IPS DF 6.9 (cell line): ENCODE measurements around the gene RPS2.

Source experiments
- DNase-seq: peaks from one replicate; pipeline ENCODE4 v3.0.0-alpha.2; 2013; ENCODE audit warnings: low read depth, low spot score
- H3K27ac ChIP-seq: one replicate; pipeline ENCODE4 v1.5.1; 2013; ENCODE audit warnings: low read length, control low read depth
- H3K27me3 ChIP-seq: 2 replicates; pipeline ENCODE4 v1.6.1; 2013; ENCODE audit warnings: mild to moderate bottlenecking, low read length; ENCODE audit not compliant: control insufficient read depth, insufficient read depth
- H3K36me3 ChIP-seq: 2 replicates; pipeline ENCODE4 v1.6.1; 2013; ENCODE audit warnings: low read length; ENCODE audit not compliant: control insufficient read depth, insufficient read depth
- H3K4me1 ChIP-seq: 2 replicates; pipeline ENCODE4 v1.6.1; 2013; ENCODE audit warnings: low read length; ENCODE audit not compliant: control insufficient read depth, insufficient read depth
- H3K4me3 ChIP-seq: 2 replicates; pipeline ENCODE4 v1.5.1; 2013; ENCODE audit warnings: mild to moderate bottlenecking, low read length
- H3K9me3 ChIP-seq: 2 replicates; pipeline ENCODE4 v1.6.1; 2013; ENCODE audit warnings: low read length, inconsistent platforms; ENCODE audit not compliant: control insufficient read depth, insufficient read depth
- WGBS: extraction: QIAGEN DNeasy Blood & Tissue Kit; methylation state at CpG from one replicate; pipeline ENCODE4 v1.1.7; 2013; ENCODE audit warnings: mixed read lengths, missing lambda C conversion rate; ENCODE audit not compliant: insufficient read length, insufficient coverage; 5-methylcytosine and 5-hydroxymethylcytosine counted together

The RPS2 gene

DNA sequence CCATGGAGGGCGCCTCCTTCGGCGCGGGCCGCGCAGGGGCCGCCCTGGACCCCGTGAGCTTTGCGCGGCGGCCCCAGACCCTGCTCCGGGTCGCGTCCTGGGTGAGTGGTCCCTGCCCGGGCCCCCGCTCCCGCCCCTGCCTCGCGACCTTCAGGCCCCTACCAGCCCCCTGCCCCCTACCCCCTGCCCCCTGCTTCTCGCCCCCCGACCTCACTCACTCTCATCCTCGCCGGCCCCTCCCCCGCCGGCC lies 25.4 kb upstream of the RPS2 start:
- Histone ChIP-seq H3K36me3 (peaks cover 9% of the 10 kb centered on the region), H3K27ac (no peak overlapping the region), H3K4me3 (peak overlapping the region; percentile 63), H3K9me3 (no peaks in the 10 kb centered on the region), H3K4me1 (peaks cover 9% of the 10 kb centered on the region), H3K27me3 (peaks cover 2% of the 10 kb centered on the region; the same call in 1 of the 2 replicates)
- DNase-seq = no peak
- WGBS = no CpG with 5 or more reads among the region's 25 CpGs

DNA sequence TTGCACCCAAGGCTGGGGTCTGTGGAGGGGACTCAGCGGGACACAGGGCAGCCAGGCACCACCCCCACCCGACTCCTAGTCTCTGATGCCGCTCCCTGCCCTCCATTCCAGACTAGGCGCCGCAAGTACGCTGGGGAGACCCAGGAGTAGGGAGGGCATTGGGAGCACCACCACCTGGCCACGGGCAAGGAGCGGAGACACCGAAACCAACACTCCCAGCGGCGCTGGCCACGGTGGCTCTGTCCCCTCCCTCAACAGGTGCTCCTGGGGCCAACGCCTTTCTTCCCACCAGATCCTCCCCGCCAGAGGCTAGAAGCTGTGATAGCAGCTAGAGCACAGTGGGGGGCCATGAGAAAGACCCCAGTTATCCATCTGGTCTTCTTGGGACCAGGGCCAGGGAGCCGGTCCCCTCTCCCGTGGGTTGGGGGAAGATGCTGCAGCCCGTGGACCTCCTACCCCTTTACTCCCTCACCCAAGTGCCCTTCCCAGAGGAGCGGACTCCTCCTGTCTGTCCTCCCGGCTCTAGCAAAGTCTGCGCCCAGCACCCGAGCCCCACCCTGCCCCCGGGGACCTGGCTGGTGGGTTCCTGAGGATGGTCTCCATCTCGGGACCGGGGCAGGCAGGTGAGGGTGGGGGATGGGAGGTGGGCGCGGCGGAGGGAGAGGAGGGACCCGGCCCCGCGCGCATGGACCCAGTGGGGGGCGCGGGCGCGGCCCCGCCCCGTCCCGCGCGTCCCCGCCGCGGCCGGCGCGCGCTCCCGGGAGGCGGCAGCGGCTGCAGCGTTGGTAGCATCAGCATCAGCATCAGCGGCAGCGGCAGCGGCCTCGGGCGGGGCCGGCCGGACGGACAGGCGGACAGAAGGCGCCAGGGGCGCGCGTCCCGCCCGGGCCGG lies 24.8 kb upstream of the RPS2 start, which contains the start of gene SYNGR3:
TSS of gene SYNGR3 (plus strand) at position 762 of the 892 bp plus-strand sequence. CDS start 133 bp downstream, outside the sequence.
- Histone ChIP-seq H3K4me1 (peaks cover 9% of the 10 kb centered on the region), H3K9me3 (no peaks in the 10 kb centered on the region), H3K36me3 (peaks cover 9% of the 10 kb centered on the region), H3K27me3 (peaks cover 2% of the 10 kb centered on the region; the same call in 1 of the 2 replicates), H3K4me3 (peak within 1 kb of the TSS; percentile 63), H3K27ac (no peak within 1 kb of the TSS)
- no peak for DNase-seq
- no CpG with 5 or more reads among the region's 67 CpGs for WGBS

DNA sequence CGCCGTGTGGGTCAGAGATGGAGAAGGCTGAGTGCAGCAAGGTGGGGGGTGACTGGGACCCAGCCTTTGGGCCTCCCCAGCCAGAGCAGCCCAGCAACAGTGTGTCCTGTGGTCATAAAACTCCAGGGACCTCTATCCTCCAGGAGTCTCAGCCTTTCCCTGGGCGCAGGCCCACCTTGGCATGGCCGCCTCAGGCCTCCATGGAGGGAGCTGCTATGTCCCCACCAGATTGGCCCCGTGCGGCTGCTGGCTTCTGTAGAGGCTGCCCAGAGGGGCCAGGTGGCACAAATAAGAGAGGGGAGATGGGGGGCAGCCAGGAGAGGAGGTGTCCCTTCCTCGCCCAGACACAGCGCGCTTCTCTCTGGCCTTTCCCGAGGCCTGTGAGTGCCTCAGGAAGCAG lies 22.6 kb upstream of the RPS2 start:
- Histone ChIP-seq H3K9me3 (no peaks in the 10 kb centered on the region), H3K4me1 (peaks cover 9% of the 10 kb centered on the region), H3K36me3 (peaks cover 9% of the 10 kb centered on the region), H3K27ac (no peak overlapping the region), H3K27me3 (peaks cover 6% of the 10 kb centered on the region; the same call in 1 of the 2 replicates), H3K4me3 (no peak overlapping the region)
- WGBS = no CpG with 5 or more reads among the region's 10 CpGs
- no peak for DNase-seq

DNA sequence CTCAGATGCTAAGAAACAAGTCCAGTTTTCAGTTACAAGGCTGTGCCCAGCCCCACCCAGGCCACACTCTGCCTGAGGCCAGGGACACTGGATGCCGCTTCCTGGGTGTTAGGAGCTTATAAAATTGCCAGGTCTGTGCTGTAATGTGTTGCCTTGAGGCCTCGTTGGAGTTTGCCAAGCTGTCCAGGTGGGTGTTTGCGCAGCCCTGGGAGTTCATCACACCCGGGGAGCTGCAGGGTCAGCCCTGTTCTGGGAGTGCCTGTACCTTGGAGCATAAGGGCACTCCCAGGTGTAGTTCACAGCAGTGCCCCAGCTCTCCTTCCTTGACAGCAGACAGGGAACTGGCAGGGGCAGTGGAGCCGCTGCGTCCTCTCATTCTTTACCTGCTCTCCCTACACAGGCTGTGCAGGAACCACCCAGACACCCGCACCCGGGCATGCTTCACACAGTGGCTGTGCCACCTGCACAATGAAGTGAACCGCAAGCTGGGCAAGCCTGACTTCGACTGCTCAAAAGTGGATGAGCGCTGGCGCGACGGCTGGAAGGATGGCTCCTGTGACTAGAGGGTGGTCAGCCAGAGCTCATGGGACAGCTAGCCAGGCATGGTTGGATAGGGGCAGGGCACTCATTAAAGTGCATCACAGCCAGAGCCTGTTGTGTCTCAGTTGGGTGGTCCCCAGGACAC lies 21.0 kb upstream of the RPS2 start:
- peaks cover 9% of the 10 kb centered on the region for H3K36me3 ChIP-seq
- WGBS = no CpG with 5 or more reads among the region's 14 CpGs
- H3K27ac ChIP-seq = no peak overlapping the region
- no peak overlapping the region for H3K4me3 ChIP-seq
- H3K4me1 ChIP-seq = peaks cover 6% of the 10 kb centered on the region; the same call in 1 of the 2 replicates
- DNase-seq = no peak
- peaks cover 10% of the 10 kb centered on the region; the same call in 1 of the 2 replicates for H3K27me3 ChIP-seq
- H3K9me3 ChIP-seq = no peaks in the 10 kb centered on the region

DNA sequence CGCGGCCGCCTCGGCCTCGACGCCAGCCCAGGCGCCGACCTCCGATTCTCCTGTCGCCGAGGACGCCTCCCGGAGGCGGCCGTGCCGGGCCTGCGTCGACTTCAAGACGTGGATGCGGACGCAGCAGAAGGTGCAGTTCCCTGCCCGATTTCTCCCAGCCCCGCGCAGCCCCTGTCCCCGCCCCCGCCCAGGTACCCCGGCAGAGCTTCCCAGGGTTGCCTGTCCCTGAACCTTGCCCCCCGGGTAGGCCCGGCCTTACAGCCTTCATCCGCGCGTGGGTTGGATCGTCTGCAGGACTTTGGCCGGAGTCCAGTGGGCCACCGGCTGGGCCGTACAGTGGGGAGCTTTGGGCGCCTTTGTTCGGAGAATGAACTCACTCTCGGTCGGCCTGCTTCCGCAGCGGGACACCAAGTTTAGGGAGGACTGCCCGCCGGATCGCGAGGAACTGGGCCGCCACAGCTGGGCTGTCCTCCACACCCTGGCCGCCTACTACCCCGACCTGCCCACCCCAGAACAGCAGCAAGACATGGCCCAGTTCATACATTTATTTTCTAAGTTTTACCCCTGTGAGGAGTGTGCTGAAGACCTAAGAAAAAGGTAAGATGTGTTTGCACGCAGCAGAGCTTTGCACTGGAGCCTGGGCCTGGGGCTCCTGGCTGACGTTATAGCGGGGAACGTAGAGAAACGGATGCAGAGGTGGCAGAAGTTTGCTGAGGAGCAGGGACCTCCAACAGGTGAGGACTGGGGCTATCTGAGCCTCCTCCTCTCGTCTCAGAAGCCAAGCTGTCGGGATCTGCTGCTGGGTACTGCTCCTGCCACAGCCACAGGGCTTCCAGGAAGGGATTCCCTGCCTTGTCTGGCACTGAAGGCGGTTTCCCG lies 20.0 kb upstream of the RPS2 start:
- no peak overlapping the region for H3K27ac ChIP-seq
- DNase-seq = no peak
- WGBS = no CpG with 5 or more reads among the region's 58 CpGs
- peaks cover 7% of the 10 kb centered on the region; the same call in 1 of the 2 replicates for H3K4me1 ChIP-seq
- peaks cover 11% of the 10 kb centered on the region; the same call in 1 of the 2 replicates for H3K27me3 ChIP-seq
- no peaks in the 10 kb centered on the region for H3K9me3 ChIP-seq
- H3K36me3 ChIP-seq = peaks cover 9% of the 10 kb centered on the region
- peak overlapping the region; percentile 68 for H3K4me3 ChIP-seq

DNA sequence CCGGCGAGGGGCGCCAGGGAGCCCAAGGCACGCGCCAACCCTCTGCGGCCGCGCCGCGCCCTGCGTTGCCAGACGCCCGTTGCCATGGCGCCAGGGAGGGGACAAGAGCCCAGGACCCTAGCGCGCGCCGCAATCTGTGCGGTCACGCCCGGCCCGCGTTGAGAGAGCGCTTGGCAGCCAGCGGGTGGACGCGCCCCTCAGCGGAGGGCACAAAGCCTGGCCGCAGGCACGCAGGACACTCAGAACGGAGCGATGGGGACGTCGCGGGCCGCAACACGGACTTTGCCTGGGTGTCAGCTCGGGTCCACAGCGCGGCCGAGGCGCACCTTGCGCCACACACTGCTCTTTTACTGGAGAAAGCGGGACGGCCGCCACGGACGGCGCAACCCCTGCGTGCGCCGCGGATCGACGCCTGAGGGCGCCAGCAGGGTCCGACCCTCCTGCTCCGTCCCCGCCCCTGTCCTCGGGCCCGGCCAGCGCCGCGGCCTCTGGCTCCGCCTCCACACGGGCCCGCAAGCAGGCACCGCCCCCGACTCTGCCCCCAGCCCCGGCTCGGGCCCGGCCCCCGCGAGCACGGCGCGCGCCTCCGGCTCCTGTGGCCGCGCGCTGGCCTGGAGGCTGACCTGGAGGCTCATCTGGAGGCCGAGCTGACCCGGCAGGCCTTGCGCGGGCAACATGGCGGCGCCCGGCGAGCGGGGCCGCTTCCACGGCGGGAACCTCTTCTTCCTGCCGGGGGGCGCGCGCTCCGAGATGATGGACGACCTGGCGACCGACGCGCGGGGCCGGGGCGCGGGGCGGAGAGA lies 19.1 kb upstream of the RPS2 start, which contains the start of gene GFER:
TSS of gene GFER (plus strand) at position 650 of the 803 bp plus-strand sequence. CDS start at position 676, 26 bp downstream.
- Histone ChIP-seq H3K4me3 (peak within 1 kb of the TSS; percentile 68), H3K4me1 (0 out of 2 replicates have a peak, but pooled peaks cover 3% of the 10 kb centered on the region), H3K36me3 (peaks cover 9% of the 10 kb centered on the region), H3K27me3 (peaks cover 11% of the 10 kb centered on the region; the same call in 1 of the 2 replicates), H3K9me3 (no peaks in the 10 kb centered on the region), H3K27ac (no peak within 1 kb of the TSS)
- peak; percentile 78 for DNase-seq
- WGBS = no CpG with 5 or more reads among the region's 109 CpGs

DNA sequence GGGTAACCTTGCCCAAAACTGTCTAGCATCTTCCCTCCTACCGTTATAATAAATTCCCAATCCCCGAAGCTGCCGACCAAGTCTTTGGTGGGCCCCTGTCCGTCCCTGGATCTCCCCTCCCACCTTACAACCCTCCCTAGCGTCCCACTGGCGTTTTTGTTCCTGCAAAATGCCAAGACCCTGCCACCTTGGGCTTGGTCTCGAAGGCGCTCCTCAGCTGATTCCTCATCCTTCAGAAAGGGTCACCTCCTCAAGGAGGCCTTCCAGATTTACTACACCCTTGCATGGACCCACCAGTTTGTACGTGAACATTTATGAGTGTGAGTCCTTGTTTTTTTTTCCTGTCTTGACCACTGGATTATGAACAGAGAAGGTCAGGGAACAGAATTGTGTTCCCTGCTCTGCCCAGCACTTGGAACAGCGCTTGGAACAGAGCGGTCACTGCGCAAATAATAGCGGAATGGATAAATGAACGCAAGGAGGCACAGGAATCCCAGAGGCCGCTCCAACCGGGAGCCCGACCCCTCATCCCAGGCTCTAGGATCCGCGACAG lies 18.4 kb upstream of the RPS2 start:
- peaks cover 3% of the 10 kb centered on the region; the same call in 1 of the 2 replicates for H3K4me1 ChIP-seq
- H3K9me3 ChIP-seq = no peaks in the 10 kb centered on the region
- peaks cover 11% of the 10 kb centered on the region; the same call in 1 of the 2 replicates for H3K27me3 ChIP-seq
- no peak overlapping the region for H3K27ac ChIP-seq
- WGBS = no CpG with 5 or more reads among the region's 19 CpGs
- no peak for DNase-seq
- no peak overlapping the region; the same call in 1 of the 2 replicates for H3K4me3 ChIP-seq
- peaks cover 10% of the 10 kb centered on the region for H3K36me3 ChIP-seq

DNA sequence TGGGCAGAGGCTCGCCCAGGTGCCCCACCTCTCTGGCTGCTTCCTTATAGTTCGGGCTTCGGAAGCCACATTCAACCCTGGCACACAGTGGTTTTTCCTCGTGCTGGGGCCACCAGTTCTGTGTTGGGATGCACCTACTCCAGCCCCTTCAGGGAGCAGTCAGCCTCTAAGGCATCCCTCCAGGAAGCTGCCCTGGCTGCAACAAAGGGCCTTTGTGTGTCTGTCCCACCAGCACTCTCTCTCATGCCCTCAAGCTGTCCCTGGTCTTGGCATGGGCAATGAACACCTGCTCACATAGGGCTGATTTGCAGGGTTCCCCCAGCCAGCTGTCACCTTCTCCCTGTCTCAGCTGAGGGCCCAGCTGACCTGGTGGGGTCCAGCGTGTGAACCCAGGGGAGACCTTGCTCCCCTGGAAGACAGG lies 17.4 kb upstream of the RPS2 start:
- WGBS = no CpG with 5 or more reads among the region's 5 CpGs
- H3K4me3 ChIP-seq = no peak overlapping the region
- H3K27me3 ChIP-seq = peaks cover 11% of the 10 kb centered on the region; the same call in 1 of the 2 replicates
- no peak for DNase-seq
- peaks cover 21% of the 10 kb centered on the region for H3K36me3 ChIP-seq
- H3K27ac ChIP-seq = no peak overlapping the region
- H3K9me3 ChIP-seq = no peaks in the 10 kb centered on the region
- H3K4me1 ChIP-seq = peaks cover 3% of the 10 kb centered on the region; the same call in 1 of the 2 replicates

DNA sequence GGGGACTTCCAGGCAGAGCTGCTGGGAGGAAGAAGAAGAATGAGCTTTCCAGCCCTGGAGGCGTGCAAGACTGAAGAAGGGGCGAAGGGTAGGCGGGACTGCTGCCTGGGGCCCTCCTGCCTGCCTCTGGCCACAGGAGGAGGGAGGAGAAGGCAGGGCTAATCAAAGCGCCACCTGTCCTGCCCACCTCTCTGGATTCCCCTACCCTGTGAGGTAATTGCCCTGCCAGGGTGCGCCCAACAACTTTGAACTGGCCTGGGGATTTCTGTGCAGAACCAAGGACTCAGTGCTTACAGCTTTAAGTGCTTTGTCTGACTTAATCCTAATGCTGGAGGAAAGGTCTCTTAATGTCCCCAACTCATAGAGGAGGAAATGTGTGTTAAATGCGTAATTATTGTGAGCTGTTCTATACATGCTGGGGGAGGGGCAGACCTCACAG lies 16.8 kb upstream of the RPS2 start, which contains the start of gene NOXO1:
TSS of gene NOXO1 (minus strand) at position 72 of the 439 bp plus-strand sequence. CDS start 290 bp downstream, outside the sequence.
- Histone ChIP-seq H3K36me3 (peaks cover 26% of the 10 kb centered on the region), H3K27ac (no peak within 1 kb of the TSS), H3K4me1 (peaks cover 3% of the 10 kb centered on the region; the same call in 1 of the 2 replicates), H3K9me3 (no peaks in the 10 kb centered on the region), H3K27me3 (peaks cover 11% of the 10 kb centered on the region; the same call in 1 of the 2 replicates), H3K4me3 (peak within 1 kb of the TSS; percentile 25; the same call in 1 of the 2 replicates)
- WGBS = no CpG with 5 or more reads among the region's 6 CpGs
- no peak for DNase-seq
